Astrocyte (in vitro differentiated cells and primary cell): ENCODE data around the gene TENM3.

Experiments
- CTCF ChIP-seq: IDR thresholded peaks from 2 replicates; pipeline ENCODE4 v1.5.1; 2011; ENCODE audit warnings: low read depth, mild to moderate bottlenecking, inconsistent platforms, low read length, moderate library complexity; ENCODE audit not compliant: insufficient read depth
- EZH2 ChIP-seq: IDR thresholded peaks from 2 replicates; pipeline ENCODE4 v1.6.1; 2012; ENCODE audit warnings: mild to moderate bottlenecking, low read length, inconsistent platforms; ENCODE audit not compliant: insufficient read depth

- TF ChIP-seq EZH2 (no peak), CTCF (no peak)
These were observed 412.1 kb downstream of the TENM3 start for GRCh38 chr4:182655340-182655739.
